Measurements from ENCODE around the gene FNTB.

DNA sequence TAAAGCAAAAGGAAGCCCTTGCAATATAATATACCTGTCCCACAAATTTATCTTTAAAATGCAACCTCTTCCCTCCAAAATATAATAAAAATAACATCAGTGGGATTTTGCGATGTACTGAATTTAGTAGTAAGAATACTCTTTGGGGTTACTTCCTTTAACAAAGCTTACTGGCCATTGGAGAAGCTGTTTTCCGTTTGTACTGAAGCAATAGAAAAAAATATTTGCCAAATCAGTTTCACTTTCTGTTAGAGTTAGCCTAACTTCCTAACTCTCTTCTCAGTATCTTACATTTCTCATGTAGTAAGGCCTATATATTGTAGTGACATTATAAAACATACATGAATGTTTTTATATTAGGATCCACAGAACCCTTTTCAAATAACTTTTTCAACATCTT lies 111.9 kb downstream of the FNTB start:
- TF ChIP-seq SPI1 (IDR thresholded peaks at IDR 0.05; ENCODE audit: borderline replicate concordance, low read depth) (no peak), POLR2AphosphoS5 (IDR thresholded peaks at IDR 0.05; ENCODE audit: low read depth) (no peak), GABPA (IDR thresholded peaks at IDR 0.05; ENCODE audit: low read depth) (no peak)
- TF ChIP-seq, protein P1, sequence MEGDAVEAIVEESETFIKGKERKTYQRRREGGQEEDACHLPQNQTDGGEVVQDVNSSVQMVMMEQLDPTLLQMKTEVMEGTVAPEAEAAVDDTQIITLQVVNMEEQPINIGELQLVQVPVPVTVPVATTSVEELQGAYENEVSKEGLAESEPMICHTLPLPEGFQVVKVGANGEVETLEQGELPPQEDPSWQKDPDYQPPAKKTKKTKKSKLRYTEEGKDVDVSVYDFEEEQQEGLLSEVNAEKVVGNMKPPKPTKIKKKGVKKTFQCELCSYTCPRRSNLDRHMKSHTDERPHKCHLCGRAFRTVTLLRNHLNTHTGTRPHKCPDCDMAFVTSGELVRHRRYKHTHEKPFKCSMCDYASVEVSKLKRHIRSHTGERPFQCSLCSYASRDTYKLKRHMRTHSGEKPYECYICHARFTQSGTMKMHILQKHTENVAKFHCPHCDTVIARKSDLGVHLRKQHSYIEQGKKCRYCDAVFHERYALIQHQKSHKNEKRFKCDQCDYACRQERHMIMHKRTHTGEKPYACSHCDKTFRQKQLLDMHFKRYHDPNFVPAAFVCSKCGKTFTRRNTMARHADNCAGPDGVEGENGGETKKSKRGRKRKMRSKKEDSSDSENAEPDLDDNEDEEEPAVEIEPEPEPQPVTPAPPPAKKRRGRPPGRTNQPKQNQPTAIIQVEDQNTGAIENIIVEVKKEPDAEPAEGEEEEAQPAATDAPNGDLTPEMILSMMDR (IDR thresholded peaks at IDR 0.05; ENCODE audit: insufficient read depth, low read length): no peak
- TF ChIP-seq, protein P2, sequence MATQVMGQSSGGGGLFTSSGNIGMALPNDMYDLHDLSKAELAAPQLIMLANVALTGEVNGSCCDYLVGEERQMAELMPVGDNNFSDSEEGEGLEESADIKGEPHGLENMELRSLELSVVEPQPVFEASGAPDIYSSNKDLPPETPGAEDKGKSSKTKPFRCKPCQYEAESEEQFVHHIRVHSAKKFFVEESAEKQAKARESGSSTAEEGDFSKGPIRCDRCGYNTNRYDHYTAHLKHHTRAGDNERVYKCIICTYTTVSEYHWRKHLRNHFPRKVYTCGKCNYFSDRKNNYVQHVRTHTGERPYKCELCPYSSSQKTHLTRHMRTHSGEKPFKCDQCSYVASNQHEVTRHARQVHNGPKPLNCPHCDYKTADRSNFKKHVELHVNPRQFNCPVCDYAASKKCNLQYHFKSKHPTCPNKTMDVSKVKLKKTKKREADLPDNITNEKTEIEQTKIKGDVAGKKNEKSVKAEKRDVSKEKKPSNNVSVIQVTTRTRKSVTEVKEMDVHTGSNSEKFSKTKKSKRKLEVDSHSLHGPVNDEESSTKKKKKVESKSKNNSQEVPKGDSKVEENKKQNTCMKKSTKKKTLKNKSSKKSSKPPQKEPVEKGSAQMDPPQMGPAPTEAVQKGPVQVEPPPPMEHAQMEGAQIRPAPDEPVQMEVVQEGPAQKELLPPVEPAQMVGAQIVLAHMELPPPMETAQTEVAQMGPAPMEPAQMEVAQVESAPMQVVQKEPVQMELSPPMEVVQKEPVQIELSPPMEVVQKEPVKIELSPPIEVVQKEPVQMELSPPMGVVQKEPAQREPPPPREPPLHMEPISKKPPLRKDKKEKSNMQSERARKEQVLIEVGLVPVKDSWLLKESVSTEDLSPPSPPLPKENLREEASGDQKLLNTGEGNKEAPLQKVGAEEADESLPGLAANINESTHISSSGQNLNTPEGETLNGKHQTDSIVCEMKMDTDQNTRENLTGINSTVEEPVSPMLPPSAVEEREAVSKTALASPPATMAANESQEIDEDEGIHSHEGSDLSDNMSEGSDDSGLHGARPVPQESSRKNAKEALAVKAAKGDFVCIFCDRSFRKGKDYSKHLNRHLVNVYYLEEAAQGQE (IDR thresholded peaks at IDR 0.05; ENCODE audit: insufficient replicate concordance, low read depth): no peak

Measured in HL-60 (cell line).